Heart left ventricle (tissue), 13 donors: Measurements from ENCODE around the gene PRKCH.

Experiments
- POLR2A ChIP-seq, 2 donors: fragments of 450-650 bp; IDR thresholded peaks; one replicate each; pipeline ENCODE4 v1.6.1; 2017; ENCODE audit warnings: antibody characterized with exemption in 2 of 2, mild to moderate bottlenecking in 2 of 2, moderate library complexity in 2 of 2
- TF ChIP-seq, protein P1 (sequence below), 12 donors: fragments of 200-600 bp; sonication (generic) in 4 of 12; IDR thresholded peaks; one replicate each; pipeline versions ENCODE4 v1.5.0 to v1.8.0; 2018 to 2022; ENCODE audit warnings: antibody characterized with exemption in 12 of 12, mild to moderate bottlenecking in 5 of 12
- donor health status: ischemic (EF 13 %, LVEDD 7.1; RV severe dilation, severe dysfunction).
- donor health status: DM: no; HTN: yes; CAD: no.
- donor health status: DM: no; HTN: no; CAD: no.
- donor health status: ischemic (EF 25% LVEDD 6.9; RV normal size, moderate dysfunction).
- donor health status: ischemic (EF 25% LVEDD 5.7; RV mildly dilated, moderate dysfunction).
- donor health status: ischemic (EF 35%, LVEDD 5.7; RV mildly dilated, moderate dysfunction).
- donor health status: nonischemic (EF 11% LVEDD 7.7; RV severe dilation, severe dysfunction).
- donor health status: DM: yes; HTN: yes; CAD: no.
- donor health status: PGD.
- donor health status: ischemic (EF 29% LVEDD 5.4; RV normal size, mild dysfunction).
- donor health status: nonischemic (EF 23%, LVEDD 6.1; RV moderate dilation, normal function).

DNA sequence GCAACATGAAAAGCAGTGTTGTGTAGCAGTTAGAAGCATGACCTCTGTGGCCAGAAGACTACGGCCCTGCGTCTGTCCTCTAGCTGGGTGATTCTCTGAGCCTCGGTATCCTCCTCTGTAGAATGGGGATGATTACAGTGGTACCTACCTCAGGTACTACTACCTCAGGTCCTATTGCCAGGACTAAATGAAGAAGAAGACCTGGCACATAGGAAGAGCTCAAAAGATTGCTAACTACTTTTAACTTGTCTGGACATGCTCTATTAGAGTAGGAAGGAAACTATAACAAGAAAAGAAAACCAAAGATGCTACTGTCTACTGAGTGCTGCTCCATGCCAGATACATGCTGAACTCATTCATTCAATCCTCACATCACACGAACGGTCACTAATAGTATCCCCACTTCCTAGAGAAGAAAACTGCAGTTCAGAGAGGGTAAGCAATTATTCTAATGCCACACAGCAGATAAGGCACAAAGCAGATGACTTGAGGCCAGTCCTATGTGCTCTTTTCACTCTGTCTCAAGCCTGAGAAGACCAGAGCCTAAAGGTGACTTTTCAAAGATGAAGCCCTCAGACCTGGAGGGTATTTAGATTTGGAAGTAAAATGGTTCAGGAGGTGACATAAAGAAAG lies 265.8 kb downstream of the PRKCH start:
- TF ChIP-seq, protein P1, sequence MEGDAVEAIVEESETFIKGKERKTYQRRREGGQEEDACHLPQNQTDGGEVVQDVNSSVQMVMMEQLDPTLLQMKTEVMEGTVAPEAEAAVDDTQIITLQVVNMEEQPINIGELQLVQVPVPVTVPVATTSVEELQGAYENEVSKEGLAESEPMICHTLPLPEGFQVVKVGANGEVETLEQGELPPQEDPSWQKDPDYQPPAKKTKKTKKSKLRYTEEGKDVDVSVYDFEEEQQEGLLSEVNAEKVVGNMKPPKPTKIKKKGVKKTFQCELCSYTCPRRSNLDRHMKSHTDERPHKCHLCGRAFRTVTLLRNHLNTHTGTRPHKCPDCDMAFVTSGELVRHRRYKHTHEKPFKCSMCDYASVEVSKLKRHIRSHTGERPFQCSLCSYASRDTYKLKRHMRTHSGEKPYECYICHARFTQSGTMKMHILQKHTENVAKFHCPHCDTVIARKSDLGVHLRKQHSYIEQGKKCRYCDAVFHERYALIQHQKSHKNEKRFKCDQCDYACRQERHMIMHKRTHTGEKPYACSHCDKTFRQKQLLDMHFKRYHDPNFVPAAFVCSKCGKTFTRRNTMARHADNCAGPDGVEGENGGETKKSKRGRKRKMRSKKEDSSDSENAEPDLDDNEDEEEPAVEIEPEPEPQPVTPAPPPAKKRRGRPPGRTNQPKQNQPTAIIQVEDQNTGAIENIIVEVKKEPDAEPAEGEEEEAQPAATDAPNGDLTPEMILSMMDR (IDR thresholded peaks at IDR 0.05), result no peak
- no peak for TF ChIP-seq POLR2A (IDR thresholded peaks at IDR 0.05)
